NCI-H1694 (cell line): Measurements from ENCODE around the gene RNASE8.
A peak's percentile ranks its signal among the peaks of the same experiment; 100 is the strongest.

Source experiments
- DNase-seq: peaks from one replicate; lab custom pipeline; 2025; lab: John Stamatoyannopoulos, UW

The RNASE8 gene

GRCh38 chr14:21106498-21107282 is 49.1 kb downstream of the RNASE8 start:
- DNase-seq, result peak; percentile 83

GRCh38 chr14:21107283-21107800 is 49.7 kb downstream of the RNASE8 start:
- DNase-seq, result no peak
